HepG2 (cell line): ENCODE data around the gene COLGALT1. TPM values are rescaled to one million over a fixed set of nuclear protein-coding genes. Genes with fewer than 3 reads are reported as not detected.

Experiments
- CC2D1A ChIP-seq: sonication (generic); formaldehyde crosslinking; IDR thresholded peaks from 2 replicates; pipeline ENCODE4 v1.8.1; 2023; ENCODE audit warnings: mild to moderate bottlenecking, missing genetic modification reagents
- ETS1 ChIP-seq: sonication (generic); formaldehyde crosslinking; IDR thresholded peaks from 2 replicates; pipeline ENCODE4 v1.4.0; 2020; ENCODE audit warnings: missing genetic modification reagents
- HCFC1 ChIP-seq: fragments of 150-350 bp; IDR thresholded peaks from 2 replicates; pipeline ENCODE4 v1.6.1; 2014; ENCODE audit warnings: low read depth, low read length
- HDAC1 ChIP-seq: sonication (generic); formaldehyde crosslinking; IDR thresholded peaks from 2 replicates; pipeline ENCODE4 v1.5.1; 2020; ENCODE audit warnings: mild to moderate bottlenecking, missing genetic modification reagents
- HNRNPLL ChIP-seq: fragments of 200-400 bp; formaldehyde crosslinking; IDR thresholded peaks from 2 replicates; pipeline ENCODE4 v1.6.1; 2017; ENCODE audit warnings: mild to moderate bottlenecking, low read depth, low read length; ENCODE audit not compliant: poor library complexity, severe bottlenecking
- KAT2B ChIP-seq: fragments of 150-350 bp; IDR thresholded peaks from 2 replicates; pipeline ENCODE4 v1.6.1; 2014; ENCODE audit warnings: low read depth, low read length, borderline replicate concordance
- MIXL1 ChIP-seq: IDR thresholded peaks from 2 replicates; pipeline ENCODE4 v1.6.1; 2016
- MTF2 ChIP-seq: sonication (generic); formaldehyde crosslinking; IDR thresholded peaks from 2 replicates; pipeline ENCODE4 v1.5.0; 2020; ENCODE audit warnings: missing genetic modification reagents, borderline replicate concordance
- PAX8 ChIP-seq: sonication (generic); formaldehyde crosslinking; IDR thresholded peaks from 2 replicates; pipeline ENCODE4 v1.8.0; 2022; ENCODE audit warnings: mild to moderate bottlenecking, missing genetic modification reagents, borderline replicate concordance
- RBM22 ChIP-seq: fragments of 200-400 bp; formaldehyde crosslinking; optimal IDR thresholded peaks from 2 replicates; pipeline ENCODE3; 2017; ENCODE audit warnings: mild to moderate bottlenecking, low read length, moderate library complexity
- U2AF1 ChIP-seq: fragments of 200-400 bp; formaldehyde crosslinking; optimal IDR thresholded peaks from 2 replicates; pipeline ENCODE3; 2017; ENCODE audit warnings: mild to moderate bottlenecking, low read depth, low read length
- ZBTB46 ChIP-seq: sonication (generic); formaldehyde crosslinking; IDR thresholded peaks from 2 replicates; pipeline ENCODE4 v1.4.0; 2020; ENCODE audit warnings: mild to moderate bottlenecking, missing genetic modification reagents, borderline replicate concordance
- ZKSCAN8 ChIP-seq: IDR thresholded peaks from 2 replicates; pipeline ENCODE4 v1.6.1; 2016; ENCODE audit warnings: borderline replicate concordance, missing genetic modification reagents, missing compliant biosample characterization
- ZNF280D ChIP-seq: sonication (generic); formaldehyde crosslinking; IDR thresholded peaks from 2 replicates; pipeline ENCODE4 v1.5.1; 2020; ENCODE audit warnings: mild to moderate bottlenecking, missing genetic modification reagents
- ZNF34 ChIP-seq: sonication (generic); formaldehyde crosslinking; IDR thresholded peaks from 2 replicates; pipeline ENCODE4 v1.4.0; 2020; ENCODE audit warnings: mild to moderate bottlenecking, missing genetic modification reagents, borderline replicate concordance
- ZNF468 ChIP-seq: sonication (generic); formaldehyde crosslinking; IDR thresholded peaks from 2 replicates; pipeline ENCODE4 v1.8.0; 2022; ENCODE audit warnings: mild to moderate bottlenecking, moderate library complexity, missing genetic modification reagents
- ZNF749 ChIP-seq: sonication (generic); formaldehyde crosslinking; IDR thresholded peaks from 2 replicates; pipeline ENCODE4 v1.8.0; 2022; ENCODE audit warnings: mild to moderate bottlenecking, missing genetic modification reagents, moderate library complexity, borderline replicate concordance
- ZNF775 ChIP-seq: sonication (generic); formaldehyde crosslinking; IDR thresholded peaks from 2 replicates; pipeline ENCODE4 v1.4.0; 2020; ENCODE audit warnings: missing genetic modification reagents, mild to moderate bottlenecking, moderate library complexity, borderline replicate concordance
- ZNF781 ChIP-seq: sonication (generic); formaldehyde crosslinking; IDR thresholded peaks from 2 replicates; pipeline ENCODE4 v1.5.1; 2020; ENCODE audit warnings: borderline replicate concordance, mild to moderate bottlenecking, missing genetic modification reagents; ENCODE audit errors: not compliant biosample characterization
- ZSCAN9 ChIP-seq: IDR thresholded peaks from 2 replicates; pipeline ENCODE4 v1.6.1; 2016; ENCODE audit warnings: borderline replicate concordance
- polyA plus RNA-seq, 8 experiments: library from polyadenylated mRNA; depleted of rRNA in 3 of 8; stranded (reverse) in 7 of 8; unstranded in 1 of 8; fragments of >200 nt; fragmentation: Illumina TruSeq in 4 of 8; extraction: Trizol in 4 of 8; gene quantifications; 2 replicates each; pipeline versions ENCODE4 v1.2.1 to v1.2.3, GENCODE V29; 2011 to 2016; ENCODE audit warnings: low read depth in 4 of 8, missing spikeins in 1 of 8, mixed read lengths in 1 of 8; ENCODE audit not compliant: insufficient read depth in 1 of 8
- total RNA-seq, 5 experiments: library from RNA; depleted of rRNA; stranded (reverse); fragments of >200 nt; fragmentation: Illumina TruSeq; extraction: Trizol; gene quantifications; 2 replicates each; pipeline ENCODE4 v1.2.3, GENCODE V29; 2016; ENCODE audit warnings: low read depth in 1 of 5
- TF ChIP-seq, protein P1 (sequence below): sonication (generic); formaldehyde crosslinking; IDR thresholded peaks from 2 replicates; pipeline ENCODE4 v1.4.0; 2020; ENCODE audit warnings: mild to moderate bottlenecking, missing genetic modification reagents

Gene COLGALT1
- total and polyA plus RNA-seq, 2 of the 13 experiments (the other 11 are each of a cell fraction or from before 2014, with no cell fraction given) = 58.0 to 211 TPM

DNA sequence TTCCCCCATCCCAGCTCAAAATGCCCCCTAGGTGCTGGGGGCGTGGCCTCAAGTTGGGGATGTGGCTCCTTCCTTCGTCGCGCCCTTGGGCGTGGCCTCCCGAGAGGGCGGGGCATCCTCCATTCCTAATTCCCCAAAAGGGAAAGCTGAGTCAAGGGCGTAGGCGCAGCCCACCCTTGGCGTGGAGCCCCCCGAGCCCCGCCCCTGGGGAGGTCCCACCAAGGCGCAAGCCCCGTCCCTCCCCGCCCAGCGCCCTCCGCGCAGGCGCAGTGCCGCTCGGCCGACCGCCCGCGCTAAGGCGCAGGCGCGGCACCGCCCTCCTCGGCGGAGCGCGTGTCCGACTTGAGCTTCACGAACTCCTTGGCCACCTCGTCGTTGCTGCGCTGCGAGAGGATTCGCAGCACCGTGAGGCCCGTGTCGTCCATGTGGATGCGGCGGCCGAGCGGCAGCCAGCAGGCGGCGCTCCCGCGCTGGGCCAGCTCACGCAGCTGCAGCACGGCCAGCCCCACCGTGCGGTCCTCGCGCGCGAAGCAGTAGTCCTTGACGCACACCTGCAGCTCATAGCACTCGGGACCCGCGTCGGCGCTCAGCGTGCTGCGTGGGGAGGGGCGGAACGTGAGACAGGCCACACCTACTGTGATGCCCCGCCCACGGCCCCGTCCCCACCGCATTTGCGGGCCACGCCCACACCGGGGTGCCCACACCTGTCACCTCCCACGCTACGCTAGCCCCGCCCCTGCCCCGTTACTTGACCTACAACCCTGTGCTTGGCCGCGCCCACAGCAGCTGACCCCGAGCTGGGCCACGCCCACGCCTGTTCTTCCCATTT, 50.5 kb downstream of the COLGALT1 start (continued):
- TF ChIP-seq MTF2 (CRISPR knock-in tag) (peak; percentile 97; the same call in 1 of the 2 replicates), HDAC1 (CRISPR knock-in tag) (peak; percentile 89), RBM22 (no peak), ZNF34 (CRISPR knock-in tag) (peak; percentile 97), MIXL1 (CRISPR knock-in tag) (peak; percentile 85; the same call in 1 of the 2 replicates), ZBTB46 (CRISPR knock-in tag) (peak; percentile 80; the same call in 1 of the 2 replicates), ZKSCAN8 (CRISPR knock-in tag) (peak; percentile 59; the same call in 1 of the 2 replicates), ZNF280D (CRISPR knock-in tag) (no peak), ZSCAN9 (peak; percentile 96; the same call in 1 of the 2 replicates), PAX8 (CRISPR knock-in tag) (peak; percentile 100), ZNF775 (CRISPR knock-in tag) (peak; percentile 75; the same call in 1 of the 2 replicates), HNRNPLL (peak; percentile 48), KAT2B (no peak), U2AF1 (no peak), ZNF468 (peak; percentile 99), CC2D1A (CRISPR knock-in tag) (peak; percentile 90; the same call in 1 of the 2 replicates), ZNF781 (peak; percentile 46), ZNF749 (CRISPR knock-in tag) (peak; percentile 99), ETS1 (CRISPR knock-in tag) (peak; percentile 98), HCFC1 (no peak)
- TF ChIP-seq, protein P1, sequence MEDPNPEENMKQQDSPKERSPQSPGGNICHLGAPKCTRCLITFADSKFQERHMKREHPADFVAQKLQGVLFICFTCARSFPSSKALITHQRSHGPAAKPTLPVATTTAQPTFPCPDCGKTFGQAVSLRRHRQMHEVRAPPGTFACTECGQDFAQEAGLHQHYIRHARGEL = peak; percentile 81; the same call in 1 of the 2 replicates
